GM12891 (cell line): ENCODE measurements around the gene TMEM91.

Experiments used
- POLR2A ChIP-seq: IDR thresholded peaks from 2 replicates; pipeline ENCODE4 v1.6.1; 2011; ENCODE audit warnings: low read depth, low read length, control low read depth
- POLR2AphosphoS5 ChIP-seq: IDR thresholded peaks from 2 replicates; pipeline ENCODE4 v1.6.1; 2011; ENCODE audit warnings: low read depth, low read length, control low read depth
- TAF1 ChIP-seq: IDR thresholded peaks from 2 replicates; pipeline ENCODE4 v1.6.1; 2011; ENCODE audit warnings: low read depth, low read length, control low read depth

- TF ChIP-seq POLR2A (no peak), TAF1 (no peak), POLR2AphosphoS5 (no peak)
Measured at GRCh38 chr19:41376241-41376997, at the start of gene TMEM91.
